HepG2 (cell line): Measurements from ENCODE around the gene CD180. TPM values are rescaled to one million over a fixed set of nuclear protein-coding genes. Genes with fewer than 3 reads are reported as not detected.

ENCODE experiments used
- DPF2 ChIP-seq: sonication (generic); formaldehyde crosslinking; IDR thresholded peaks from 2 replicates; pipeline ENCODE4 v1.4.0; 2020; ENCODE audit warnings: mild to moderate bottlenecking, low read depth, missing genetic modification reagents, borderline replicate concordance
- FOSL1 ChIP-seq: sonication (generic); formaldehyde crosslinking; IDR thresholded peaks from 2 replicates; pipeline ENCODE4 v1.9.0; 2021; ENCODE audit warnings: missing genetic modification reagents, borderline replicate concordance
- FOXP1 ChIP-seq, 2 experiments: fragments of 450-650 bp in 1 of 2; IDR thresholded peaks; 2 replicates each; pipeline ENCODE4 v1.6.1; 2017 to 2018; ENCODE audit warnings: antibody characterized with exemption in 1 of 2
- GABPA ChIP-seq, 2 experiments: IDR thresholded peaks; 2 replicates each; pipeline ENCODE4 v1.6.1; 2011 to 2016; ENCODE audit warnings: low read depth in 2 of 2, low read length in 1 of 2, missing biosample characterization in 1 of 2, missing genetic modification characterization in 1 of 2
- GZF1 ChIP-seq: sonication (generic); formaldehyde crosslinking; IDR thresholded peaks from 2 replicates; pipeline ENCODE4 v1.5.1; 2020; ENCODE audit warnings: mild to moderate bottlenecking, missing genetic modification reagents
- HIVEP1 ChIP-seq: sonication (generic); formaldehyde crosslinking; IDR thresholded peaks from 2 replicates; pipeline ENCODE4 v1.4.0; 2020; ENCODE audit warnings: mild to moderate bottlenecking, missing genetic modification reagents
- KLF16 ChIP-seq, 2 experiments: sonication (generic) in 1 of 2; formaldehyde crosslinking in 1 of 2; IDR thresholded peaks; 2 replicates each; pipeline versions ENCODE4 v1.6.1 to v1.8.0; 2016 to 2023; ENCODE audit warnings: missing genetic modification reagents in 2 of 2, missing compliant biosample characterization in 1 of 2
- NKX3-1 ChIP-seq: sonication (generic); formaldehyde crosslinking; IDR thresholded peaks from 2 replicates; pipeline ENCODE4 v1.5.0; 2020; ENCODE audit warnings: missing genetic modification reagents
- NONO ChIP-seq, 2 experiments: fragments of 450-650 bp in 1 of 2; sonication (generic) in 1 of 2; formaldehyde crosslinking in 1 of 2; IDR thresholded peaks in 1 of 2; conservative IDR thresholded peaks in 1 of 2; 2 replicates each; pipeline versions ENCODE4 v1.6.1 to v1.8.0; 2017 to 2022; ENCODE audit warnings: mild to moderate bottlenecking in 1 of 2, missing genetic modification reagents in 1 of 2, moderate library complexity in 1 of 2
- PHF5A ChIP-seq: IDR thresholded peaks from one replicate; pipeline ENCODE4 v1.6.1; 2018; ENCODE audit warnings: low read depth, missing genetic modification reagents; ENCODE audit not compliant: unreplicated experiment
- SAP130 ChIP-seq: IDR thresholded peaks from 2 replicates; pipeline ENCODE4 v1.6.1; 2016; ENCODE audit warnings: low read depth
- TEAD2 ChIP-seq: sonication (generic); formaldehyde crosslinking; IDR thresholded peaks from 2 replicates; pipeline ENCODE4 v1.9.0; 2021; ENCODE audit warnings: missing genetic modification reagents
- ZBTB26 ChIP-seq: IDR thresholded peaks from 2 replicates; pipeline ENCODE4 v1.6.1; 2016; ENCODE audit warnings: missing compliant biosample characterization, missing genetic modification reagents, borderline replicate concordance
- ZFAT ChIP-seq: sonication (generic); formaldehyde crosslinking; conservative IDR thresholded peaks from 2 replicates; pipeline ENCODE4 v1.8.1; 2023; ENCODE audit warnings: missing genetic modification reagents, inconsistent platforms
- ZKSCAN5 ChIP-seq: sonication (generic); formaldehyde crosslinking; IDR thresholded peaks from 2 replicates; pipeline ENCODE4 v1.5.1; 2020; ENCODE audit warnings: mild to moderate bottlenecking, missing genetic modification reagents
- ZMAT3 ChIP-seq: sonication (generic); formaldehyde crosslinking; conservative IDR thresholded peaks from 2 replicates; pipeline ENCODE4 v1.7.0; 2021; ENCODE audit warnings: missing genetic modification reagents
- ZNF549 ChIP-seq: sonication (generic); formaldehyde crosslinking; IDR thresholded peaks from 2 replicates; pipeline ENCODE4 v1.5.0; 2020; ENCODE audit warnings: missing genetic modification reagents
- ZNF556 ChIP-seq: sonication (generic); formaldehyde crosslinking; IDR thresholded peaks from 2 replicates; pipeline ENCODE4 v1.4.0; 2020; ENCODE audit warnings: mild to moderate bottlenecking, missing genetic modification reagents, borderline replicate concordance
- ZNF605 ChIP-seq: sonication (generic); formaldehyde crosslinking; IDR thresholded peaks from 2 replicates; pipeline ENCODE4 v1.8.0; 2022; ENCODE audit warnings: mild to moderate bottlenecking, missing genetic modification reagents
- ZNF709 ChIP-seq: sonication (generic); formaldehyde crosslinking; IDR thresholded peaks from 2 replicates; pipeline ENCODE4 v1.5.0; 2020; ENCODE audit warnings: mild to moderate bottlenecking, missing genetic modification reagents
- ZNF773 ChIP-seq: sonication (generic); formaldehyde crosslinking; IDR thresholded peaks from 2 replicates; pipeline ENCODE4 v1.4.0; 2020; ENCODE audit warnings: missing genetic modification reagents, borderline replicate concordance
- ZNF850 ChIP-seq: sonication (generic); formaldehyde crosslinking; conservative IDR thresholded peaks from 2 replicates; pipeline ENCODE4 v1.9.0; 2021; ENCODE audit warnings: mild to moderate bottlenecking, missing genetic modification reagents
- polyA plus RNA-seq, 8 experiments: library from polyadenylated mRNA; depleted of rRNA in 3 of 8; stranded (reverse) in 7 of 8; unstranded in 1 of 8; fragments of >200 nt; fragmentation: Illumina TruSeq in 4 of 8; extraction: Trizol in 4 of 8; gene quantifications; 2 replicates each; pipeline versions ENCODE4 v1.2.1 to v1.2.3, GENCODE V29; 2011 to 2016; ENCODE audit warnings: low read depth in 4 of 8, missing spikeins in 1 of 8, mixed read lengths in 1 of 8; ENCODE audit not compliant: insufficient read depth in 1 of 8
- total RNA-seq, 5 experiments: library from RNA; depleted of rRNA; stranded (reverse); fragments of >200 nt; fragmentation: Illumina TruSeq; extraction: Trizol; gene quantifications; 2 replicates each; pipeline ENCODE4 v1.2.3, GENCODE V29; 2016; ENCODE audit warnings: low read depth in 1 of 5
- TF ChIP-seq, protein P1 (sequence below): sonication (generic); formaldehyde crosslinking; IDR thresholded peaks from 2 replicates; pipeline ENCODE4 v1.4.0; 2020; ENCODE audit warnings: missing genetic modification reagents, borderline replicate concordance

The CD180 gene
- total and polyA plus RNA-seq, 2 of the 13 experiments (the other 11 are each of a cell fraction or from before 2014, with no cell fraction given): not detected

GRCh38 chr5:67235399-67236110, 39.0 kb upstream of the CD180 start (continued):
- no peak for TF ChIP-seq ZNF850
- no peak for TF ChIP-seq NONO (IDR thresholded peaks at IDR 0.05)
- TF ChIP-seq NONO (CRISPR knock-in tag; conservative IDR thresholded peaks at IDR 0.05): no peak; the same call in none of the 2 replicates
- TF ChIP-seq ZFAT (CRISPR knock-in tag): no peak
- TF ChIP-seq ZNF709 (CRISPR knock-in tag): 0 out of 2 replicates have a peak, but pooled peaks have one; percentile 56
- TF ChIP-seq ZNF556 (CRISPR knock-in tag): peak; percentile 84; the same call in 1 of the 2 replicates
- TF ChIP-seq ZNF773 (CRISPR knock-in tag): no peak
- TF ChIP-seq, protein P1, sequence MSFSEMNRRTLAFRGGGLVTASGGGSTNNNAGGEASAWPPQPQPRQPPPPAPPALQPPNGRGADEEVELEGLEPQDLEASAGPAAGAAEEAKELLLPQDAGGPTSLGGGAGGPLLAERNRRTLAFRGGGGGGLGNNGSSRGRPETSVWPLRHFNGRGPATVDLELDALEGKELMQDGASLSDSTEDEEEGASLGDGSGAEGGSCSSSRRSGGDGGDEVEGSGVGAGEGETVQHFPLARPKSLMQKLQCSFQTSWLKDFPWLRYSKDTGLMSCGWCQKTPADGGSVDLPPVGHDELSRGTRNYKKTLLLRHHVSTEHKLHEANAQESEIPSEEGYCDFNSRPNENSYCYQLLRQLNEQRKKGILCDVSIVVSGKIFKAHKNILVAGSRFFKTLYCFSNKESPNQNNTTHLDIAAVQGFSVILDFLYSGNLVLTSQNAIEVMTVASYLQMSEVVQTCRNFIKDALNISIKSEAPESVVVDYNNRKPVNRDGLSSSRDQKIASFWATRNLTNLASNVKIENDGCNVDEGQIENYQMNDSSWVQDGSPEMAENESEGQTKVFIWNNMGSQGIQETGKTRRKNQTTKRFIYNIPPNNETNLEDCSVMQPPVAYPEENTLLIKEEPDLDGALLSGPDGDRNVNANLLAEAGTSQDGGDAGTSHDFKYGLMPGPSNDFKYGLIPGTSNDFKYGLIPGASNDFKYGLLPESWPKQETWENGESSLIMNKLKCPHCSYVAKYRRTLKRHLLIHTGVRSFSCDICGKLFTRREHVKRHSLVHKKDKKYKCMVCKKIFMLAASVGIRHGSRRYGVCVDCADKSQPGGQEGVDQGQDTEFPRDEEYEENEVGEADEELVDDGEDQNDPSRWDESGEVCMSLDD (CRISPR knock-in tag): no peak
- TF ChIP-seq DPF2 (CRISPR knock-in tag): peak; percentile 34; the same call in 1 of the 2 replicates
- no peak for TF ChIP-seq GABPA (IDR thresholded peaks at IDR 0.05; ENCODE audit: low read depth, low read length)
- TF ChIP-seq GABPA (CRISPR knock-in tag; IDR thresholded peaks at IDR 0.05; ENCODE audit: low read depth): no peak
- TF ChIP-seq ZBTB26 (CRISPR knock-in tag): no peak
- TF ChIP-seq GZF1 (CRISPR knock-in tag): no peak
- no peak for TF ChIP-seq ZKSCAN5
- TF ChIP-seq KLF16 (CRISPR knock-in tag; IDR thresholded peaks at IDR 0.05): peak in 1 of 2 experiments; percentile 70; a peak in 2 of 4 replicates
- TF ChIP-seq SAP130: peak; percentile 68
- no peak for TF ChIP-seq ZNF549 (CRISPR knock-in tag)
- no peak for TF ChIP-seq TEAD2 (CRISPR knock-in tag)
- no peak for TF ChIP-seq FOSL1
- no peak for TF ChIP-seq ZMAT3 (CRISPR knock-in tag)
- TF ChIP-seq FOXP1 (IDR thresholded peaks at IDR 0.05): no peak
- TF ChIP-seq FOXP1 (CRISPR knock-in tag; IDR thresholded peaks at IDR 0.05): peak; percentile 84
- TF ChIP-seq NKX3-1 (CRISPR knock-in tag): no peak
- no peak for TF ChIP-seq HIVEP1 (CRISPR knock-in tag)
- peak; percentile 56; the same call in 1 of the 2 replicates for TF ChIP-seq ZNF605
- no peak for TF ChIP-seq PHF5A
